HG03159 (cell line): ENCODE data around the gene TFB1M.
"Not testable (repeated sequence)": the region's sequence is repeated elsewhere in the genome, so short reads cannot be mapped to it uniquely, and the experiment has no call there.

Source experiments
- ATAC-seq: cut with Tn5 transposase; IDR thresholded peaks from one replicate; pipeline ENCODE4 v1.9.1; 2021; ENCODE audit warnings: mild to moderate bottlenecking, moderate library complexity; ENCODE audit not compliant: unreplicated experiment

Gene TFB1M

GRCh38 chr6:155306958-155307357, 7.3 kb downstream of the TFB1M start:
- no peak for ATAC-seq

GRCh38 chr6:155303361-155303870, 10.9 kb downstream of the TFB1M start:
- no peak for ATAC-seq

GRCh38 chr6:155301867-155302266, 12.4 kb downstream of the TFB1M start:
- no peak for ATAC-seq

- ATAC-seq: no peak
Observed at GRCh38 chr6:155297669-155298068, 16.6 kb downstream of the TFB1M start.

- no peak for ATAC-seq
Observed at GRCh38 chr6:155292711-155293110, 21.6 kb downstream of the TFB1M start.

GRCh38 chr6:155291291-155291690, 23.0 kb downstream of the TFB1M start:
- no peak for ATAC-seq

- no peak for ATAC-seq
Observed at GRCh38 chr6:155290491-155290890, 23.8 kb downstream of the TFB1M start.

GRCh38 chr6:155287762-155288161, 26.5 kb downstream of the TFB1M start:
- ATAC-seq: no peak

- ATAC-seq: no peak
Observed at GRCh38 chr6:155284775-155285174, 29.5 kb downstream of the TFB1M start.

GRCh38 chr6:155278319-155279049, 35.8 kb downstream of the TFB1M start:
- no peak for ATAC-seq

- no peak for ATAC-seq
Observed at GRCh38 chr6:155276638-155277037, 37.6 kb downstream of the TFB1M start.

GRCh38 chr6:155275808-155276480, 38.3 kb downstream of the TFB1M start:
- ATAC-seq: no peak

- no peak for ATAC-seq
Observed at GRCh38 chr6:155274533-155274932, 39.8 kb downstream of the TFB1M start.

GRCh38 chr6:155274106-155274505, 40.2 kb downstream of the TFB1M start:
- ATAC-seq: no peak

GRCh38 chr6:155273431-155273830, 40.9 kb downstream of the TFB1M start:
- ATAC-seq: no peak

GRCh38 chr6:155272353-155273232, 41.7 kb downstream of the TFB1M start:
- ATAC-seq: no peak

- no peak for ATAC-seq
Observed at GRCh38 chr6:155271145-155271544, 43.1 kb downstream of the TFB1M start.

- no peak for ATAC-seq
Observed at GRCh38 chr6:155270561-155271091, 43.7 kb downstream of the TFB1M start.

GRCh38 chr6:155269765-155270164, 44.5 kb downstream of the TFB1M start:
- no peak for ATAC-seq

- not testable (repeated sequence) for ATAC-seq
Observed at GRCh38 chr6:155268088-155268867, 46.0 kb downstream of the TFB1M start.
